ENCODE data around the gene TNFRSF18. TPM values are rescaled to one million over a fixed set of nuclear protein-coding genes. Genes with fewer than 3 reads are reported as not detected.

TNFRSF18 gene
- total RNA-seq, 2 donors from 2014 or later = 0.95 to 1.7 TPM

- no peaks in the 10 kb centered on the region for H3K4me1 ChIP-seq (ENCODE audit: control insufficient read depth, insufficient read depth, low read length)
- Mint-ChIP-seq H3K9me3 (no peaks in the 10 kb centered on the region), H3K4me3 (no peak overlapping the region), H3K27me3 (ENCODE audit: insufficient read depth) (peaks cover 1% of the 10 kb centered on the region), H3K36me3 (ENCODE audit: low read depth) (no peaks in the 10 kb centered on the region), H3K4me1 (no peaks in the 10 kb centered on the region), H3K27ac (no peak overlapping the region)
- TF ChIP-seq, protein P1, sequence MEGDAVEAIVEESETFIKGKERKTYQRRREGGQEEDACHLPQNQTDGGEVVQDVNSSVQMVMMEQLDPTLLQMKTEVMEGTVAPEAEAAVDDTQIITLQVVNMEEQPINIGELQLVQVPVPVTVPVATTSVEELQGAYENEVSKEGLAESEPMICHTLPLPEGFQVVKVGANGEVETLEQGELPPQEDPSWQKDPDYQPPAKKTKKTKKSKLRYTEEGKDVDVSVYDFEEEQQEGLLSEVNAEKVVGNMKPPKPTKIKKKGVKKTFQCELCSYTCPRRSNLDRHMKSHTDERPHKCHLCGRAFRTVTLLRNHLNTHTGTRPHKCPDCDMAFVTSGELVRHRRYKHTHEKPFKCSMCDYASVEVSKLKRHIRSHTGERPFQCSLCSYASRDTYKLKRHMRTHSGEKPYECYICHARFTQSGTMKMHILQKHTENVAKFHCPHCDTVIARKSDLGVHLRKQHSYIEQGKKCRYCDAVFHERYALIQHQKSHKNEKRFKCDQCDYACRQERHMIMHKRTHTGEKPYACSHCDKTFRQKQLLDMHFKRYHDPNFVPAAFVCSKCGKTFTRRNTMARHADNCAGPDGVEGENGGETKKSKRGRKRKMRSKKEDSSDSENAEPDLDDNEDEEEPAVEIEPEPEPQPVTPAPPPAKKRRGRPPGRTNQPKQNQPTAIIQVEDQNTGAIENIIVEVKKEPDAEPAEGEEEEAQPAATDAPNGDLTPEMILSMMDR (conservative IDR thresholded peaks at IDR 0.05) = no peak
- H3K36me3 ChIP-seq (ENCODE audit: control insufficient read depth, insufficient read depth, low read length) = no peaks in the 10 kb centered on the region
- no peaks in the 10 kb centered on the region for H3K9me3 ChIP-seq (ENCODE audit: control insufficient read depth, low read length)
- H3K27me3 ChIP-seq (ENCODE audit: control insufficient read depth, insufficient read depth, low read length, poor library complexity, severe bottlenecking) = peaks cover 12% of the 10 kb centered on the region
- H3K27ac ChIP-seq (ENCODE audit: low read depth, low read length) = no peak overlapping the region
- H3K9ac ChIP-seq (ENCODE audit: extremely low read depth, low read length, poor library complexity, severe bottlenecking) = no peak overlapping the region
- no peak for DNase-seq
- no peak overlapping the region for H3K4me3 ChIP-seq (ENCODE audit: low read length)
- 90 to 92% methylated on average over 19 to 29 of the region's 30 CpGs for WGBS, 2 experiments (ENCODE audit: insufficient coverage in 1 of 2, insufficient read length in 1 of 2)
Measured at GRCh38 chr1:1244192-1244811, 37.9 kb upstream of the TNFRSF18 start.

DNA sequence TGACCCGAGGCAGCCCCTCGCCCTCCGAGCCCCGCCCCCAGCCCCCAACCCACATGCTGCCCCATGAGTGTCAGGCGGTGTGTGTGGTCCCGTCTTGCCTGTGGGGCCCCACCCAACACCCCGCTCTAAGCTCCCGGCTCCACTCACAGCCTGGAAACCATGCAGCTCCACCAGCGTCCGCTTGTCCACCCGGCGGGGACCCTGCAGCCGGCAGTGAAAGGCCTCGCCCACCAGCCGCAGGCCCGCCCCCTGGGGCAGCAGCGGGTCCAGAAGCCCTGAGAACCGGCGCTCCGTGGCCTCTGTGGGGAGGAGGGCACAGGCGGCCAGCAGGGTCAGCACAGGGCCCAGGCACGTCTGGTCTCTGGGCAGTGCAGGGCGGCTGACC lies 37.4 kb upstream of the TNFRSF18 start:
- no peaks in the 10 kb centered on the region for H3K4me1 Mint-ChIP-seq
- peaks cover 1% of the 10 kb centered on the region for H3K27me3 Mint-ChIP-seq (ENCODE audit: insufficient read depth)
- H3K9ac ChIP-seq (ENCODE audit: extremely low read depth, low read length, poor library complexity, severe bottlenecking) = no peak overlapping the region
- H3K27ac ChIP-seq (ENCODE audit: low read depth, low read length) = no peak overlapping the region
- H3K4me3 Mint-ChIP-seq = no peak overlapping the region
- H3K4me3 ChIP-seq (ENCODE audit: low read length) = no peak overlapping the region
- no peaks in the 10 kb centered on the region for H3K36me3 ChIP-seq (ENCODE audit: control insufficient read depth, insufficient read depth, low read length)
- H3K9me3 Mint-ChIP-seq = no peaks in the 10 kb centered on the region
- H3K9me3 ChIP-seq (ENCODE audit: control insufficient read depth, low read length) = no peaks in the 10 kb centered on the region
- WGBS, 2 experiments (ENCODE audit: insufficient coverage in 1 of 2, insufficient read length in 1 of 2) = 86 to 88% methylated on average over 4 to 23 of the region's 23 CpGs
- TF ChIP-seq, protein P1 (conservative IDR thresholded peaks at IDR 0.05) = no peak
- no peak overlapping the region for H3K27ac Mint-ChIP-seq
- H3K27me3 ChIP-seq (ENCODE audit: control insufficient read depth, insufficient read depth, low read length, poor library complexity, severe bottlenecking) = peaks cover 12% of the 10 kb centered on the region
- H3K36me3 Mint-ChIP-seq (ENCODE audit: low read depth) = no peaks in the 10 kb centered on the region
- DNase-seq = no peak
- no peaks in the 10 kb centered on the region for H3K4me1 ChIP-seq (ENCODE audit: control insufficient read depth, insufficient read depth, low read length)

GRCh38 chr1:1243266-1243660 lies 36.9 kb upstream of the TNFRSF18 start:
- no peaks in the 10 kb centered on the region for H3K4me1 Mint-ChIP-seq
- TF ChIP-seq, protein P1 (conservative IDR thresholded peaks at IDR 0.05) = no peak
- peaks cover 1% of the 10 kb centered on the region for H3K27me3 Mint-ChIP-seq (ENCODE audit: insufficient read depth)
- Histone ChIP-seq H3K27ac (ENCODE audit: low read depth, low read length) (no peak overlapping the region), H3K27me3 (ENCODE audit: control insufficient read depth, insufficient read depth, low read length, poor library complexity, severe bottlenecking) (peaks cover 12% of the 10 kb centered on the region), H3K9ac (ENCODE audit: extremely low read depth, low read length, poor library complexity, severe bottlenecking) (no peak overlapping the region), H3K4me1 (ENCODE audit: control insufficient read depth, insufficient read depth, low read length) (no peaks in the 10 kb centered on the region), H3K4me3 (ENCODE audit: low read length) (no peak overlapping the region), H3K9me3 (ENCODE audit: control insufficient read depth, low read length) (no peaks in the 10 kb centered on the region), H3K36me3 (ENCODE audit: control insufficient read depth, insufficient read depth, low read length) (no peaks in the 10 kb centered on the region)
- DNase-seq = no peak
- WGBS, 2 experiments (ENCODE audit: insufficient coverage in 1 of 2, insufficient read length in 1 of 2) = 93 to 96% methylated on average over 13 to 23 of the region's 23 CpGs
- H3K4me3 Mint-ChIP-seq = no peak overlapping the region
- H3K9me3 Mint-ChIP-seq = no peaks in the 10 kb centered on the region
- no peaks in the 10 kb centered on the region for H3K36me3 Mint-ChIP-seq (ENCODE audit: low read depth)
- H3K27ac Mint-ChIP-seq = no peak overlapping the region
